GM23338 (cell line): ENCODE measurements around the gene KCNQ5. TPM values are rescaled to one million over a fixed set of nuclear protein-coding genes. Genes with fewer than 3 reads are reported as not detected.

Source experiments
- ATAC-seq: fragments of 200-7000 bp; cut with Tn5 transposase; 3 replicates; pipeline ENCODE4 v1.9.1; 2020
- DNase-seq: peaks from one replicate; pipeline ENCODE4 v3.0.0-alpha.2; 2015; ENCODE audit warnings: low spot score
- H2AFZ ChIP-seq: fragments of 200-600 bp; sonication (generic); 2 replicates; pipeline ENCODE4 v1.8.0; 2016; ENCODE audit warnings: antibody characterized with exemption, mild to moderate bottlenecking, moderate library complexity
- H3F3A ChIP-seq: fragments of 200-600 bp; sonication (generic); replicated peaks from 2 replicates; pipeline ENCODE4 v1.8.0; 2017; ENCODE audit warnings: antibody characterized with exemption, mixed run types, low read depth
- H3K27ac ChIP-seq: fragments of 200-600 bp; sonication (generic); 2 replicates; pipeline ENCODE4 v1.6.1; 2016; ENCODE audit warnings: low read depth
- H3K27me3 ChIP-seq: fragments of 200-600 bp; sonication (generic); 2 replicates; pipeline ENCODE4 v1.8.0; 2016; ENCODE audit warnings: mild to moderate bottlenecking, mixed run types, moderate library complexity; ENCODE audit not compliant: insufficient read depth
- H3K36me3 ChIP-seq: fragments of 200-600 bp; sonication (generic); 2 replicates; pipeline ENCODE4 v1.8.0; 2016; ENCODE audit warnings: mild to moderate bottlenecking; ENCODE audit not compliant: insufficient read depth
- H3K4me1 ChIP-seq: fragments of 200-600 bp; sonication (generic); 2 replicates; pipeline ENCODE4 v1.8.0; 2016; ENCODE audit warnings: mild to moderate bottlenecking, moderate library complexity; ENCODE audit not compliant: insufficient read depth
- H3K4me2 ChIP-seq: fragments of 200-600 bp; sonication (generic); 2 replicates; pipeline ENCODE4 v1.7.1; 2017; ENCODE audit warnings: mixed run types
- H3K4me3 ChIP-seq: fragments of 200-600 bp; sonication (generic); 2 replicates; pipeline ENCODE4 v1.6.1; 2016; ENCODE audit warnings: mixed run types
- H3K79me2 ChIP-seq: fragments of 200-600 bp; sonication (generic); replicated peaks from 2 replicates; pipeline ENCODE4 v1.8.0; 2017; ENCODE audit warnings: mild to moderate bottlenecking; ENCODE audit not compliant: insufficient read depth
- H3K9me2 ChIP-seq: fragments of 200-600 bp; sonication (generic); 2 replicates; pipeline ENCODE4 v1.8.0; 2017; ENCODE audit not compliant: insufficient read depth
- H4K20me1 ChIP-seq: fragments of 200-600 bp; sonication (generic); replicated peaks from 2 replicates; pipeline ENCODE4 v1.8.0; 2017; ENCODE audit warnings: mild to moderate bottlenecking; ENCODE audit not compliant: insufficient read depth
- H3K27ac Mint-ChIP-seq: 2 replicates; pipeline ENCODE4 v1.8.0; 2020; ENCODE audit warnings: inconsistent platforms, mild to moderate bottlenecking, moderate library complexity, mixed read lengths
- H3K27me3 Mint-ChIP-seq: 3 replicates; pipeline ENCODE4 v1.8.0; 2022; ENCODE audit warnings: low read depth, mild to moderate bottlenecking, moderate library complexity, mixed read lengths, inconsistent platforms; ENCODE audit not compliant: insufficient read depth, poor library complexity
- H3K36me3 Mint-ChIP-seq: 3 replicates; pipeline ENCODE4 v1.8.0; 2021; ENCODE audit warnings: low read depth, mild to moderate bottlenecking, inconsistent platforms, moderate library complexity, mixed read lengths
- H3K4me1 Mint-ChIP-seq: 3 replicates; pipeline ENCODE4 v1.8.0; 2020; ENCODE audit warnings: mild to moderate bottlenecking, inconsistent platforms, mixed read lengths
- H3K4me3 Mint-ChIP-seq: 3 replicates; pipeline ENCODE4 v1.8.0; 2021; ENCODE audit warnings: moderate library complexity, mild to moderate bottlenecking, inconsistent platforms, mixed read lengths
- H3K9me3 Mint-ChIP-seq: 3 replicates; pipeline ENCODE4 v1.8.0; 2020; ENCODE audit warnings: moderate library complexity, mild to moderate bottlenecking, inconsistent platforms, mixed read lengths
- EZH2phosphoT487 ChIP-seq: fragments of 200-600 bp; sonication (generic); IDR thresholded peaks from one replicate; pipeline ENCODE4 v1.8.1; 2018; ENCODE audit warnings: antibody characterized with exemption; ENCODE audit not compliant: unreplicated experiment
- STAT1 ChIP-seq: IDR thresholded peaks from one replicate; pipeline ENCODE4 v1.6.1; 2016; ENCODE audit warnings: antibody characterized with exemption; ENCODE audit not compliant: unreplicated experiment
- polyA plus RNA-seq: library from polyadenylated mRNA; unstranded; fragments of >200 nt; fragmentation: Nextera tagmentation; extraction: Ambion mirVana; gene quantifications from 2 replicates; pipeline ENCODE4 v1.2.1, GENCODE V29; 2016
- total RNA-seq: library from RNA; depleted of rRNA; stranded (reverse); fragments of >200 nt; shearing (Covaris generic); gene quantifications from 2 replicates; pipeline ENCODE4 v1.2.3, GENCODE V29; 2014
- TF ChIP-seq, protein P1 (sequence below): fragments of 250-450 bp; sonication (Bioruptor Pico); IDR thresholded peaks from 2 replicates; pipeline ENCODE4 v1.5.0; 2020; ENCODE audit warnings: mild to moderate bottlenecking, moderate library complexity
- TF ChIP-seq, protein P2 (sequence below): IDR thresholded peaks from one replicate; pipeline ENCODE4 v1.6.1; 2018; ENCODE audit warnings: antibody characterized with exemption; ENCODE audit not compliant: unreplicated experiment
- TF ChIP-seq, protein P3 (sequence below): IDR thresholded peaks from 2 replicates; pipeline ENCODE4 v1.6.1; 2016; ENCODE audit warnings: antibody characterized with exemption

The KCNQ5 gene
- total and polyA plus RNA-seq, 2 experiments from 2014 or later, result 0.68 to 0.87 TPM

DNA sequence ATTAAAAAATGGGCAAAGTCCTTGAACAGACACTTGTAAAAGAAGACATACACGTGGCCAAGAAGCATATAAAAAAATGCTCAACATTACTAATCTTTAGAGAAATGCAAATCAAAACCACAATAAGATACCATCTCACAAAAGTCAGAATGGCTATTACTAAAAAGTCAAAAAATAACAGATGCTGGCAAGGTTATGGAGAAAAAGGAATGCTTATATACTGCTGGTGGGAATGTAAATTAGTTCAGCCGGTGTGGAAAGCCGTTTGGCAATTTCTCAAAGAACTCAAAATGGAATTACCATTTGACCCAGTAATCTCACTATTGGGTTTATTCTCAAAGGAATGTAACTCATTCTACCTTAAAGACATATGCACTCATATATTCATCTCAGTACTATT is 436.9 kb downstream of the KCNQ5 start (continued):
- TF ChIP-seq, protein P1, sequence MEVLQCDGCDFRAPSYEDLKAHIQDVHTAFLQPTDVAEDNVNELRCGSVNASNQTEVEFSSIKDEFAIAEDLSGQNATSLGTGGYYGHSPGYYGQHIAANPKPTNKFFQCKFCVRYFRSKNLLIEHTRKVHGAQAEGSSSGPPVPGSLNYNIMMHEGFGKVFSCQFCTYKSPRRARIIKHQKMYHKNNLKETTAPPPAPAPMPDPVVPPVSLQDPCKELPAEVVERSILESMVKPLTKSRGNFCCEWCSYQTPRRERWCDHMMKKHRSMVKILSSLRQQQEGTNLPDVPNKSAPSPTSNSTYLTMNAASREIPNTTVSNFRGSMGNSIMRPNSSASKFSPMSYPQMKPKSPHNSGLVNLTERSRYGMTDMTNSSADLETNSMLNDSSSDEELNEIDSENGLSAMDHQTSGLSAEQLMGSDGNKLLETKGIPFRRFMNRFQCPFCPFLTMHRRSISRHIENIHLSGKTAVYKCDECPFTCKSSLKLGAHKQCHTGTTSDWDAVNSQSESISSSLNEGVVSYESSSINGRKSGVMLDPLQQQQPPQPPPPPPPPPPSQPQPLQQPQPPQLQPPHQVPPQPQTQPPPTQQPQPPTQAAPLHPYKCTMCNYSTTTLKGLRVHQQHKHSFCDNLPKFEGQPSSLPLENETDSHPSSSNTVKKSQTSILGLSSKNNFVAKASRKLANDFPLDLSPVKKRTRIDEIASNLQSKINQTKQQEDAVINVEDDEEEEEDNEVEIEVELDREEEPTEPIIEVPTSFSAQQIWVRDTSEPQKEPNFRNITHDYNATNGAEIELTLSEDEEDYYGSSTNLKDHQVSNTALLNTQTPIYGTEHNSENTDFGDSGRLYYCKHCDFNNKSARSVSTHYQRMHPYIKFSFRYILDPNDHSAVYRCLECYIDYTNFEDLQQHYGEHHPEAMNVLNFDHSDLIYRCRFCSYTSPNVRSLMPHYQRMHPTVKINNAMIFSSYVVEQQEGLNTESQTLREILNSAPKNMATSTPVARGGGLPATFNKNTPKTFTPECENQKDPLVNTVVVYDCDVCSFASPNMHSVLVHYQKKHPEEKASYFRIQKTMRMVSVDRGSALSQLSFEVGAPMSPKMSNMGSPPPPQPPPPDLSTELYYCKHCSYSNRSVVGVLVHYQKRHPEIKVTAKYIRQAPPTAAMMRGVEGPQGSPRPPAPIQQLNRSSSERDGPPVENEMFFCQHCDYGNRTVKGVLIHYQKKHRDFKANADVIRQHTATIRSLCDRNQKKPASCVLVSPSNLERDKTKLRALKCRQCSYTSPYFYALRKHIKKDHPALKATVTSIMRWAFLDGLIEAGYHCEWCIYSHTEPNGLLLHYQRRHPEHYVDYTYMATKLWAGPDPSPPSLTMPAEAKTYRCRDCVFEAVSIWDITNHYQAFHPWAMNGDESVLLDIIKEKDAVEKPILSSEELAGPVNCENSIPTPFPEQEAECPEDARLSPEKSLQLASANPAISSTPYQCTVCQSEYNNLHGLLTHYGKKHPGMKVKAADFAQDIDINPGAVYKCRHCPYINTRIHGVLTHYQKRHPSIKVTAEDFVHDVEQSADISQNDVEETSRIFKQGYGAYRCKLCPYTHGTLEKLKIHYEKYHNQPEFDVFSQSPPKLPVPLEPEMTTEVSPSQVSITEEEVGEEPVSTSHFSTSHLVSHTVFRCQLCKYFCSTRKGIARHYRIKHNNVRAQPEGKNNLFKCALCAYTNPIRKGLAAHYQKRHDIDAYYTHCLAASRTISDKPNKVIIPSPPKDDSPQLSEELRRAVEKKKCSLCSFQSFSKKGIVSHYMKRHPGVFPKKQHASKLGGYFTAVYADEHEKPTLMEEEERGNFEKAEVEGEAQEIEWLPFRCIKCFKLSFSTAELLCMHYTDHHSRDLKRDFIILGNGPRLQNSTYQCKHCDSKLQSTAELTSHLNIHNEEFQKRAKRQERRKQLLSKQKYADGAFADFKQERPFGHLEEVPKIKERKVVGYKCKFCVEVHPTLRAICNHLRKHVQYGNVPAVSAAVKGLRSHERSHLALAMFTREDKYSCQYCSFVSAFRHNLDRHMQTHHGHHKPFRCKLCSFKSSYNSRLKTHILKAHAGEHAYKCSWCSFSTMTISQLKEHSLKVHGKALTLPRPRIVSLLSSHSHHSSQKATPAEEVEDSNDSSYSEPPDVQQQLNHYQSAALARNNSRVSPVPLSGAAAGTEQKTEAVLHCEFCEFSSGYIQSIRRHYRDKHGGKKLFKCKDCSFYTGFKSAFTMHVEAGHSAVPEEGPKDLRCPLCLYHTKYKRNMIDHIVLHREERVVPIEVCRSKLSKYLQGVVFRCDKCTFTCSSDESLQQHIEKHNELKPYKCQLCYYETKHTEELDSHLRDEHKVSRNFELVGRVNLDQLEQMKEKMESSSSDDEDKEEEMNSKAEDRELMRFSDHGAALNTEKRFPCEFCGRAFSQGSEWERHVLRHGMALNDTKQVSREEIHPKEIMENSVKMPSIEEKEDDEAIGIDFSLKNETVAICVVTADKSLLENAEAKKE (CRISPR knock-in tag), result no peak
- TF ChIP-seq, protein P2, sequence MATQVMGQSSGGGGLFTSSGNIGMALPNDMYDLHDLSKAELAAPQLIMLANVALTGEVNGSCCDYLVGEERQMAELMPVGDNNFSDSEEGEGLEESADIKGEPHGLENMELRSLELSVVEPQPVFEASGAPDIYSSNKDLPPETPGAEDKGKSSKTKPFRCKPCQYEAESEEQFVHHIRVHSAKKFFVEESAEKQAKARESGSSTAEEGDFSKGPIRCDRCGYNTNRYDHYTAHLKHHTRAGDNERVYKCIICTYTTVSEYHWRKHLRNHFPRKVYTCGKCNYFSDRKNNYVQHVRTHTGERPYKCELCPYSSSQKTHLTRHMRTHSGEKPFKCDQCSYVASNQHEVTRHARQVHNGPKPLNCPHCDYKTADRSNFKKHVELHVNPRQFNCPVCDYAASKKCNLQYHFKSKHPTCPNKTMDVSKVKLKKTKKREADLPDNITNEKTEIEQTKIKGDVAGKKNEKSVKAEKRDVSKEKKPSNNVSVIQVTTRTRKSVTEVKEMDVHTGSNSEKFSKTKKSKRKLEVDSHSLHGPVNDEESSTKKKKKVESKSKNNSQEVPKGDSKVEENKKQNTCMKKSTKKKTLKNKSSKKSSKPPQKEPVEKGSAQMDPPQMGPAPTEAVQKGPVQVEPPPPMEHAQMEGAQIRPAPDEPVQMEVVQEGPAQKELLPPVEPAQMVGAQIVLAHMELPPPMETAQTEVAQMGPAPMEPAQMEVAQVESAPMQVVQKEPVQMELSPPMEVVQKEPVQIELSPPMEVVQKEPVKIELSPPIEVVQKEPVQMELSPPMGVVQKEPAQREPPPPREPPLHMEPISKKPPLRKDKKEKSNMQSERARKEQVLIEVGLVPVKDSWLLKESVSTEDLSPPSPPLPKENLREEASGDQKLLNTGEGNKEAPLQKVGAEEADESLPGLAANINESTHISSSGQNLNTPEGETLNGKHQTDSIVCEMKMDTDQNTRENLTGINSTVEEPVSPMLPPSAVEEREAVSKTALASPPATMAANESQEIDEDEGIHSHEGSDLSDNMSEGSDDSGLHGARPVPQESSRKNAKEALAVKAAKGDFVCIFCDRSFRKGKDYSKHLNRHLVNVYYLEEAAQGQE, result no peak
- TF ChIP-seq, protein P3, sequence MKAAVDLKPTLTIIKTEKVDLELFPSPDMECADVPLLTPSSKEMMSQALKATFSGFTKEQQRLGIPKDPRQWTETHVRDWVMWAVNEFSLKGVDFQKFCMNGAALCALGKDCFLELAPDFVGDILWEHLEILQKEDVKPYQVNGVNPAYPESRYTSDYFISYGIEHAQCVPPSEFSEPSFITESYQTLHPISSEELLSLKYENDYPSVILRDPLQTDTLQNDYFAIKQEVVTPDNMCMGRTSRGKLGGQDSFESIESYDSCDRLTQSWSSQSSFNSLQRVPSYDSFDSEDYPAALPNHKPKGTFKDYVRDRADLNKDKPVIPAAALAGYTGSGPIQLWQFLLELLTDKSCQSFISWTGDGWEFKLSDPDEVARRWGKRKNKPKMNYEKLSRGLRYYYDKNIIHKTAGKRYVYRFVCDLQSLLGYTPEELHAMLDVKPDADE, result no peak
- TF ChIP-seq EZH2phosphoT487, result no peak

DNA sequence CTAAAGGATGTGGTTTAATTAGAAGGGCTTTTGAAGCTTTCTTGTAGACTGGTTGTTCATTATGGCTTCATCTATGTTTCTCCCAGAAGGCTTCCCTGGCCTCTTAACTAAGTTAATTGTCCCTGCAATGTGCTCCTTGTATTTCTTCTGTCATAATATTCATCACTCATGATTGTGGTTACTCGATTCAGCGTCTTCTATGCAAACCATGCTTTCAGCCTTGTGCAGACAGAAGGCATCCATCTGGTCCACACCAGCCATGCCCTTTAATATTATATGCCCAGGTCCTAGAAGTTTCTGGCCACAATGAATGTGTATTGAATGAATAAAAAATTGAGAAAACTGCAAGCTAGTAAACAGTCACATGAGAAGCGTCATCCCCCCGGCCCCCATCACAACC is 440.3 kb downstream of the KCNQ5 start:
- Mint-ChIP-seq H3K27ac (0 out of 2 replicates have a peak overlapping the region, but pooled peaks have one; percentile 28), H3K36me3 (no peaks in the 10 kb centered on the region), H3K4me1 (no peaks in the 10 kb centered on the region), H3K9me3 (no peaks in the 10 kb centered on the region; the same call in 2 of the 3 replicates), H3K27me3 (no peaks in the 10 kb centered on the region), H3K4me3 (no peak overlapping the region)
- Histone ChIP-seq H3F3A (no peaks in the 10 kb centered on the region), H3K4me1 (no peaks in the 10 kb centered on the region), H3K4me3 (no peak overlapping the region), H3K79me2 (no peaks in the 10 kb centered on the region), H3K27ac (no peak overlapping the region), H4K20me1 (no peaks in the 10 kb centered on the region), H2AFZ (no peak overlapping the region), H3K36me3 (no peaks in the 10 kb centered on the region), H3K27me3 (no peaks in the 10 kb centered on the region), H3K4me2 (no peak overlapping the region), H3K9me2 (no peaks in the 10 kb centered on the region)
- ATAC-seq (no peak), DNase-seq (no peak)
- TF ChIP-seq STAT1, result no peak
